ENCODE measurements around the gene RLBP1. TPM values are rescaled to one million over a fixed set of nuclear protein-coding genes. Genes with fewer than 3 reads are reported as not detected.

Gene RLBP1
- total and polyA plus RNA-seq, 2 of the 4 experiments (the other 2 are of a cell fraction): not detected

GRCh38 chr15:89167267-89168176, 53.9 kb downstream of the RLBP1 start:
- Histone ChIP-seq H3K14ac (replicated peaks; ENCODE audit: low read depth, low read length) (peak overlapping the region; percentile 24; the same call in 1 of the 2 replicates), H4K20me1 (ENCODE audit: insufficient read depth, low read length) (no peaks in the 10 kb centered on the region), H2BK5ac (ENCODE audit: low read depth, low read length, poor library complexity, severe bottlenecking) (peak overlapping the region; percentile 32), H3K36me3 (ENCODE audit: control insufficient read depth, insufficient read depth, low read length) (no peaks in the 10 kb centered on the region; the same call in 1 of the 2 replicates), H3K18ac (ENCODE audit: low read depth, low read length) (no peak overlapping the region), H2BK15ac (ENCODE audit: low read depth, low read length) (peak overlapping the region; percentile 2; the same call in 1 of the 3 replicates), H2AFZ (replicated peaks; ENCODE audit: low read length, poor library complexity) (peak overlapping the region; percentile 14), H3K9me3 (ENCODE audit: control insufficient read depth, insufficient read depth, low read length) (no peaks in the 10 kb centered on the region), H3K56ac (ENCODE audit: extremely low read depth, insufficient read depth, low read length) (no peak overlapping the region), H3K9me1 (ENCODE audit: insufficient read depth, low read length) (peaks cover 13% of the 10 kb centered on the region), H2BK120ac (ENCODE audit: low read depth, low read length) (peak overlapping the region; percentile 77), H3K23ac (ENCODE audit: low read depth, low read length) (no peak overlapping the region), H3K4me1 (ENCODE audit: control insufficient read depth, insufficient read depth, low read length) (peaks cover 18% of the 10 kb centered on the region), H4K8ac (ENCODE audit: low read depth in 2 of 2, low read length in 2 of 2) (peak overlapping the region in 1 of 2 experiments; percentile 37; a peak in 2 of 4 replicates), H3K4me3 (ENCODE audit: insufficient read depth, low read depth, low read length) (no peak overlapping the region), H3K79me1 (ENCODE audit: low read depth in 1 of 2, low read length in 2 of 2) (peaks cover 14 to 35% of the 10 kb centered on the region in 2 experiments), H3K9ac (ENCODE audit: low read depth, low read length) (no peak overlapping the region), H2BK20ac (ENCODE audit: low read depth, low read length) (peak overlapping the region; percentile 29; the same call in 1 of the 2 replicates), H3K4me2 (ENCODE audit: low read depth, low read length) (no peak overlapping the region), H2AK5ac (ENCODE audit: low read depth, low read length) (peak overlapping the region; percentile 55; the same call in 1 of the 2 replicates), H4K91ac (ENCODE audit: insufficient read depth, low read depth, low read length) (peak overlapping the region; percentile 53; the same call in 1 of the 2 replicates), H3K4ac (ENCODE audit: low read depth, low read length) (peak overlapping the region; percentile 30), H3K27ac (ENCODE audit: insufficient read depth, low read length) (0 out of 2 replicates have a peak overlapping the region, but pooled peaks have one; percentile 17), H2AK9ac (replicated peaks; ENCODE audit: low read depth, low read length, poor library complexity) (peak overlapping the region; percentile 44), H3K27me3 (ENCODE audit: control insufficient read depth, insufficient read depth, low read length) (no peaks in the 10 kb centered on the region), H4K5ac (ENCODE audit: low read depth, low read length) (no peak overlapping the region)
- intact Hi-C loops (cut with micrococcal nuclease) (no loop called here), in situ Hi-C loops (cut with MboI; ENCODE audit: low sequenced_read_pairs) (loop anchor here (25.0 kb wide), 1 partner anchor 505 kb away; no protein-coding TSS in a partner anchor), dilution Hi-C loops (cut with HindIII; ENCODE audit: low sequenced_read_pairs, unreplicated experiment) (no loop called here)
- 54% methylated on average over 4 of the region's 7 CpGs; no CpG with 5 or more reads in 1 of the 2 experiments for WGBS, 2 experiments (ENCODE audit: extremely low coverage in 2 of 2, insufficient read length in 1 of 2)
- ChIA-PET POLR2A (ENCODE audit: unreplicated experiment) (no interaction called here), CTCF (interaction anchor here (0.5 to 1.6 kb wide), 4 partner anchors 30 to 124 kb away, joined by 3 to 4 read pairs (median 3); no protein-coding TSS in a partner anchor)
- TF ChIP-seq BHLHE40 (IDR thresholded peaks at IDR 0.05; ENCODE audit: low read depth, low read length): no peak
- peak; percentile 66 for TF ChIP-seq NFE2L2 (IDR thresholded peaks at IDR 0.05; ENCODE audit: low read depth, low read length)
- TF ChIP-seq CEBPB (IDR thresholded peaks at IDR 0.05; ENCODE audit: low read depth, low read length): no peak
- no peak for TF ChIP-seq USF2 (IDR thresholded peaks at IDR 0.05; ENCODE audit: low read depth, low read length)
- peak; percentile 48; the same call in 1 of the 2 replicates for TF ChIP-seq FOS (IDR thresholded peaks at IDR 0.05; ENCODE audit: low read depth, low read length)
- DNase-seq: peak; percentile 65
- no TSS peak for BruUV-seq (replicated peaks)
- no peak for ATAC-seq (ENCODE audit: low read depth)
